SK-N-MC (cell line): Measurements from ENCODE around the gene ACTL7B.
"Not testable (repeated sequence)": the region's sequence is repeated elsewhere in the genome, so short reads cannot be mapped to it uniquely, and the experiment has no call there.

Experiments used
- DNase-seq: peaks from one replicate; pipeline ENCODE4 v3.0.0-alpha.2; 2011; ENCODE audit warnings: low read depth, low spot score
- H3K27ac ChIP-seq: fragments of 200-600 bp; sonication (generic); 2 replicates; pipeline ENCODE4 v1.5.1; 2016; ENCODE audit warnings: mixed run types
- H3K36me3 ChIP-seq: fragments of 200-600 bp; sonication (generic); 2 replicates; pipeline ENCODE4 v1.6.1; 2017; ENCODE audit warnings: antibody characterized with exemption, low read length, mixed read lengths; ENCODE audit not compliant: insufficient read depth
- H3K4me3 ChIP-seq: fragments of 200-600 bp; sonication (generic); 2 replicates; pipeline ENCODE4 v1.5.1; 2016
- H3K9ac ChIP-seq: fragments of 200-600 bp; sonication (generic); 2 replicates; pipeline ENCODE4 v1.8.0; 2017; ENCODE audit warnings: mixed run types, mixed read lengths; ENCODE audit not compliant: insufficient read length
- H3K9me3 ChIP-seq: fragments of 200-600 bp; sonication (generic); 2 replicates; pipeline ENCODE4 v1.6.1; 2017; ENCODE audit warnings: low read depth, mild to moderate bottlenecking, antibody characterized with exemption, low read length, moderate library complexity, mixed read lengths
- EZH2 ChIP-seq: fragments of 200-600 bp; sonication (generic); IDR thresholded peaks from one replicate; pipeline ENCODE4 v1.6.1; 2017; ENCODE audit warnings: antibody characterized with exemption
- FOXP2 ChIP-seq: optimal IDR thresholded peaks from 2 replicates; pipeline ENCODE3; 2011; ENCODE audit warnings: mild to moderate bottlenecking, moderate library complexity; ENCODE audit not compliant: insufficient read depth; ENCODE audit errors: extremely low read length, control extremely low read depth
- POLR2AphosphoS5 ChIP-seq: IDR thresholded peaks from 2 replicates; pipeline ENCODE4 v1.6.1; 2012; ENCODE audit warnings: mild to moderate bottlenecking, low read depth, low read length, borderline replicate concordance

The ACTL7B gene

GRCh38 chr9:108844856-108845255 is 10.9 kb downstream of the ACTL7B start:
- no peak for DNase-seq
- Histone ChIP-seq H3K9me3 (no peaks in the 10 kb centered on the region), H3K4me3 (no peak overlapping the region), H3K9ac (no peak overlapping the region), H3K36me3 (no peaks in the 10 kb centered on the region), H3K27ac (no peak overlapping the region)
- no peak for TF ChIP-seq POLR2AphosphoS5
- no peak for TF ChIP-seq EZH2
- TF ChIP-seq FOXP2: no peak

GRCh38 chr9:108844391-108844790 is 11.4 kb downstream of the ACTL7B start:
- Histone ChIP-seq H3K9me3 (no peaks in the 10 kb centered on the region), H3K4me3 (no peak overlapping the region), H3K9ac (no peak overlapping the region), H3K27ac (no peak overlapping the region), H3K36me3 (no peaks in the 10 kb centered on the region)
- TF ChIP-seq FOXP2 (no peak), POLR2AphosphoS5 (no peak), EZH2 (no peak)
- DNase-seq: no peak

- TF ChIP-seq FOXP2 (no peak), POLR2AphosphoS5 (no peak), EZH2 (no peak)
- H3K27ac ChIP-seq: no peak overlapping the region
- H3K9me3 ChIP-seq: no peaks in the 10 kb centered on the region
- H3K36me3 ChIP-seq: no peaks in the 10 kb centered on the region
- DNase-seq: no peak
- H3K4me3 ChIP-seq: no peak overlapping the region
- H3K9ac ChIP-seq: no peak overlapping the region
Measured at GRCh38 chr9:108842610-108843295, 13.0 kb downstream of the ACTL7B start.

GRCh38 chr9:108839561-108839960 is 16.2 kb downstream of the ACTL7B start:
- H3K4me3 ChIP-seq, H3K27ac ChIP-seq, DNase-seq, H3K9me3 ChIP-seq, H3K36me3 ChIP-seq, H3K9ac ChIP-seq: not testable (repeated sequence)

DNA sequence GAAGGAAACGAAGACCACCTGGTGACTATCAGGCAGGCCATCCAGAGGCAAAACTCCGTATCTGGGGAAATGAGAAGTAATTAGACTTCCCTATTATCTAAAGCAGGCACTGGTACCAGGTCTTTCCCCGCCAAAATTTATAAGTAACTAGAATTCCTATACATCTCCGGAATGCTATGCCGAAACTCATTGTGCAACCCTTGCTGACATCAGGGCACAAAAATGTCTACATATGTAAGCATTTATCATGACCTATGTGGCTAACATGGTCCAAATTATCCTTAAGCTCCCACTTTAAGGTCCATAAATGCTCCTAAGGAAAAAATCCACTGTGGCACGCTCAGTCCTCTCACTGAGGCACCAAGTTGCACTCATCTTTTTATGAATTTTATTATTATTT is 17.8 kb downstream of the ACTL7B start:
- H3K4me3 ChIP-seq: no peak overlapping the region
- DNase-seq: no peak
- H3K36me3 ChIP-seq: no peaks in the 10 kb centered on the region
- TF ChIP-seq EZH2 (no peak), POLR2AphosphoS5 (no peak), FOXP2 (no peak)
- no peak overlapping the region for H3K27ac ChIP-seq
- H3K9ac ChIP-seq: no peak overlapping the region
- no peaks in the 10 kb centered on the region for H3K9me3 ChIP-seq

DNA sequence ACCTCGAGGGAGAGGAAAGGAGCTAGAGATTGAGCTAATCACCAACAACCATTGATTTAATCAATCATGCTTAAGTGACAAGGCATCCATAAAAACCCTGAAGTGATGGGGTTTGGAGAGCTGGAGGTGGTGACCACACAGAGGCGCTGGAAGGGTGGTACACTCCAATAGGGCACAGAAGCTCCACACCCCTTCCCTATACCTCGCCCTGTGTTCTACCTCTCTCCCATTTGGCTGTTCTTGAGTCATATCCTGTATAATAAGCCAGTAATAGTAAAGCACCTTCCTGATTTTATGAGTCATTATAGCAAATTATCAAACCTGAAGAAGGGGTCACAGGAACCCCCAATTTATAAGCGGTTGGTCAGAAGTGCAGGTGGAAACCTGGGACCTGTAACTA is 18.3 kb downstream of the ACTL7B start:
- no peak for DNase-seq
- Histone ChIP-seq H3K9me3 (no peaks in the 10 kb centered on the region), H3K36me3 (no peaks in the 10 kb centered on the region), H3K27ac (no peak overlapping the region), H3K9ac (no peak overlapping the region), H3K4me3 (no peak overlapping the region)
- TF ChIP-seq FOXP2 (no peak), EZH2 (no peak), POLR2AphosphoS5 (no peak)

GRCh38 chr9:108836781-108837180 is 19.0 kb downstream of the ACTL7B start:
- no peak overlapping the region for H3K4me3 ChIP-seq
- H3K9ac ChIP-seq: no peak overlapping the region

GRCh38 chr9:108836319-108836718 is 19.5 kb downstream of the ACTL7B start:
- no peaks in the 10 kb centered on the region for H3K9me3 ChIP-seq
- no peak for TF ChIP-seq EZH2
- TF ChIP-seq POLR2AphosphoS5: no peak
- TF ChIP-seq FOXP2: no peak
- H3K36me3 ChIP-seq: no peaks in the 10 kb centered on the region

More at GRCh38 chr9:108836781-108837180, 19.0 kb downstream of the ACTL7B start:
- H3K9me3 ChIP-seq: no peaks in the 10 kb centered on the region
- H3K36me3 ChIP-seq: no peaks in the 10 kb centered on the region
- TF ChIP-seq FOXP2 (no peak), POLR2AphosphoS5 (no peak), EZH2 (no peak)
- no peak overlapping the region for H3K27ac ChIP-seq
- DNase-seq: no peak

GRCh38 chr9:108835831-108836230 is 20.0 kb downstream of the ACTL7B start:
- no peak overlapping the region for H3K4me3 ChIP-seq
- no peak for TF ChIP-seq EZH2
- no peak for TF ChIP-seq POLR2AphosphoS5
- no peak for TF ChIP-seq FOXP2
- H3K27ac ChIP-seq: no peak overlapping the region
- H3K9ac ChIP-seq: no peak overlapping the region
- DNase-seq: no peak
- no peaks in the 10 kb centered on the region for H3K9me3 ChIP-seq
- H3K36me3 ChIP-seq: no peaks in the 10 kb centered on the region

More at GRCh38 chr9:108836319-108836718, 19.5 kb downstream of the ACTL7B start:
- H3K9ac ChIP-seq: no peak overlapping the region
- no peak overlapping the region for H3K4me3 ChIP-seq
- no peak overlapping the region for H3K27ac ChIP-seq
- DNase-seq: no peak
